ENCODE results near the gene UST.

The UST gene

GRCh38 chr6:149108749-149109100 lies 361.9 kb downstream of the UST start:
- no peak for DNase-seq

- DNase-seq, result no peak
Observed at GRCh38 chr6:149109397-149110070, 362.7 kb downstream of the UST start.

GRCh38 chr6:149111556-149112115 lies 364.8 kb downstream of the UST start:
- DNase-seq, result no peak

- DNase-seq, result no peak
Observed at GRCh38 chr6:149112976-149113375, 366.1 kb downstream of the UST start.

GRCh38 chr6:149114167-149114566 lies 367.3 kb downstream of the UST start:
- no peak for DNase-seq

GRCh38 chr6:149118737-149119653 lies 372.2 kb downstream of the UST start:
- no peak for DNase-seq

GRCh38 chr6:149122850-149123821 lies 376.3 kb downstream of the UST start:
- DNase-seq, result no peak

- no peak for DNase-seq
Observed at GRCh38 chr6:149125309-149125708, 378.5 kb downstream of the UST start.
